ENCODE results near the gene ZFAND3.

The ZFAND3 gene

DNA sequence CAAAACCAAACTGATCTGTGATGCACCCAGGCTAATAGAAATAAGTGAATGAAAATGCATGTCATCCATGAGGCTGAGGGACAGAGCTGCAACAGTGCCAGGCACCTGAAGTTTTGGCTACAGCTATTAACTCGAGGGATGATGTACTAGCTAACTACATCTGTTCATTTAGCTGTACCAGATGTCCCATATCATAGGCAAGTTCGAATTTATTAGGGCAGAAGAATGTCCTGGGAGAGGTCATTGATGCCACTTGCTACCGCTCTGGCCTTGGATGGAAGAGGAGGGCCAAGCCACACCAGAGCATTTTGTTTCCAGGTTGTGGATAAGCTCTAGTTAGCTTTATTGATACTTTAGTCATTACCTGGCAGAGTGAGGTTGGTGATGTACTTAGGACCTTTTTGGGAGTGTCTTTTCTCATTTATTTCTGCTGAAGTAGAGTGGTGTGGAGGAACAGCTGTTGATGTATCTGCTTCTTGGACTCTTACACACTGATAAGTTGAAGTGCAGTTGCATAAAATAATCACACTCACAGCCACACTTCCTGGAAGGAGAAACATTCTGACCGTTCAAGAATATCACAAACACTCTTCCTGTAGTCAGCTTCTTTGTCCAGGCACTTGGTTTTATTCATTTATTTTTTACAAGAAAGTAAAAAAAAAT, 8.2 kb downstream of the ZFAND3 start:
- no peak for DNase-seq

DNA sequence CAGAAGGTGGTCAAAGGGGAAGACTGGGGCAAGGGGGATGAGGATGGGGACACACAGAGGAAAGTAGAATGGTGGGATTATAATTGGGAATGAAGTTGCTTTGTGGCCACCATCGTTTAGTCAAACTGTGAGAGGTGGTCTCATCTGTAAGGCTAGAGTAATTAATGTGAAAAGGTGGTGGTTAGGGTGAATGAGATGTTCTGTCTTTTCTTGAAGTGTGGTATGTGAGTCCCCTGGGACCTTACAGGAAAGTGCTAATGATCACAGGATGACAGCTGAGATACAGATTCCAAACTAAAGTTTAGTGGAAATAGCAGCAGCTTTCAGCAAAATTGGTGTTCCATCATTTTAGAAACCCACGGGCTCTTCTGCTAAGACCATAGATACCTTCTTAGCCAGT, 10.7 kb downstream of the ZFAND3 start:
- DNase-seq = no peak

GRCh38 chr6:37831457-37831856, 11.9 kb downstream of the ZFAND3 start:
- no peak for DNase-seq

DNA sequence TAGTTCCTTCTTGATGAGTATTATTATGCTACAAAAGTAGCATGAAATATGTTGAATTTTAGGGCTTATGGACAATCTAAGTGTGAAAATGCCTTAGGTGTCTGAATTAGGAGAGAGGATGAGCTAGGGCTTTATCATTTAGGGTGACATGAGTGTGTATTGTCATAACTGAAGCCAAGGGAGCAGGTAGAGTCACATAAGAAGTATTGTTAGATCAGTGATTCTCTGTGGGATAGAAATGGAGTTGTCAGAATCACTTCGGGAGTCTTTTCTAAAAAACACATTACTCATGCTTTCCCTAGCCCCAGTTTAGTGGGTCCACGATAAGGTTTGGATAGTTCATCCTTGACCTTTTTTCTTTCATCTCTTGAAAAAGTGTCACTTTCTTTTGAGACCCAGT, 16.4 kb downstream of the ZFAND3 start:
- DNase-seq = no peak

DNA sequence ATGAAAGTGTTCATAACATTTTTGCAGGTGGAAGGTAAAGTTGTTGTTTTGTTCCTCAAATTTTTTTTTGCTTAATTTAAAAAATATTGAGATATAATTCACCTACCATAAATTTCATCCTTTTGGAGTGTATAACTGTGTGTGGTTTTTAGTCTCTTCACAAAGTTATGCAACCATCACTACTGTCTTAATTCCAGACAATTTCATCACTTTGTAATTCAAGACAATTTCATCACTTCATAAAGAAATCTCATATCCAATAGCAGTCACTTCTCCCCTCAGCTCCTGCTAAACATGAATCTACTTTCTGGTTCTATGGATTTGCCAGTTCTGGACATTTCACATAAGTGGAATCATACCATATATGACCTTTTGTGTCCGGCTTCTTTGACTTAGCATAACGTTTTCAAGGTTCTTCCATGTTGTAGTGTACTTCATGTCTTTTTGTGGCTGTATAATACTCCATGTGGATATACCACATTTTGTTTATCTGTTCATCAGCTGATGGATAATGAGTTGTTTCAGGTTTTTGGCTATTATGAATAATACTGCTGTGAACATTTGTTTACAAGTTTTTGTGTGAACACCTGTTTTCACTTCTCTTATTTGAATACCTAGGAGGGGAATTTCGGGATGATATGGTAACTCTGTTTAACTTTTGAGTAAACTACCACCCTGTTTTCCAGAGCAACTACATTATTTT, 18.8 kb downstream of the ZFAND3 start:
- no peak for DNase-seq

DNA sequence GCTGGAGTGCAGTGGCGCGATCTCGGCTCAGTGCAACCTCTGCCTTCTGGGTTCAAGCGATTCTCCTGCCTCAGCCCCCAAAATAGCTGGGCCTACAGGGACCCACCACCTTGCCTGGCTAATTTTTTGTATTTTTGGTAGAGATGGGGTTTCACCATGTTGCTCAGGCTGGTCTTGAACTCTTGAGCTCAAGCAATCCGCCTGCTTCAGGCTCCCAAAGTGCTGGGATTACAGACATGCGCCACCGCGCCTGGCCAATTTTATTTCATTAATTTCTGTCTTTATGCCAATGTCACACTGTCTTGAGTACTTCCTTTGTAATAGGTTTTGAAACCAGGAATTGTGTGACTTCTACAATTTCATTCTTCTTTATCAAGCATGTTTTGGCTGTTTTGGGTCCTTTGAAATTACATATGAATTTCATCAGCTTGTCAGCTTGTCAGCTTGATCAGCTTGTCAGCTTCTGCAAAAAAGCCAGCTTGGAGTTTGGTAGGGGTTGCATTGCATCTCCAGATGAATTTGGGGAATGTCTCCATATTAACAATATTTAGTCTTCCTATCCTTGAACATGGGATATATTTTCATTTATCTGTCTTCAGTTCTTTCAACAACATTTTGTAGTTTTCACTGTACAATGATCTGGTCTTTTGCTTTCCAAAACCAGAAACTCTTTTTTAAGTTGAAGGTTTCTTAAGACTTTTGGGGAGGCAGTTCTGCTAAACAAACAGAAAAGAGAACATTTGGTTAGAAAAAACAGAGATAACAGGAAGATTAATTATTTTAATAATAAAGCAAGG, 20.8 kb downstream of the ZFAND3 start:
- peak in 1 of 2 experiments; percentile 41 for DNase-seq

DNA sequence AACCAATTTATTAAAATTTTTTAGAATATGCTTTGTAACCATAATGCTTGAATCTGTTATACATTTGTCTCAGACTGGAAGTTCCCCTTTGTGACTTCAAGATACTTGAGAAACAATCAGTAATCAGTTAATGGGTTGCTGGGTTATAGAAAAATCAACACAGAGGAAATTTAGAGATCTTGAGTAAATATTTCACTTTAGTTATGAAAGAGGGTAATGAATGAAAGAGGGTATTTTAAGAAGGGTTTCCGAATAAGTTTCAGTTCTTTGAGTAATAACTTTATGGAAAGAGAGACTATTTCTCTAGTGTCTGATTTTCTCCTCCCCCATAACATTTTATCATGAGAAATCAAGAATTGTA, 21.4 kb downstream of the ZFAND3 start:
- DNase-seq = no peak

DNA sequence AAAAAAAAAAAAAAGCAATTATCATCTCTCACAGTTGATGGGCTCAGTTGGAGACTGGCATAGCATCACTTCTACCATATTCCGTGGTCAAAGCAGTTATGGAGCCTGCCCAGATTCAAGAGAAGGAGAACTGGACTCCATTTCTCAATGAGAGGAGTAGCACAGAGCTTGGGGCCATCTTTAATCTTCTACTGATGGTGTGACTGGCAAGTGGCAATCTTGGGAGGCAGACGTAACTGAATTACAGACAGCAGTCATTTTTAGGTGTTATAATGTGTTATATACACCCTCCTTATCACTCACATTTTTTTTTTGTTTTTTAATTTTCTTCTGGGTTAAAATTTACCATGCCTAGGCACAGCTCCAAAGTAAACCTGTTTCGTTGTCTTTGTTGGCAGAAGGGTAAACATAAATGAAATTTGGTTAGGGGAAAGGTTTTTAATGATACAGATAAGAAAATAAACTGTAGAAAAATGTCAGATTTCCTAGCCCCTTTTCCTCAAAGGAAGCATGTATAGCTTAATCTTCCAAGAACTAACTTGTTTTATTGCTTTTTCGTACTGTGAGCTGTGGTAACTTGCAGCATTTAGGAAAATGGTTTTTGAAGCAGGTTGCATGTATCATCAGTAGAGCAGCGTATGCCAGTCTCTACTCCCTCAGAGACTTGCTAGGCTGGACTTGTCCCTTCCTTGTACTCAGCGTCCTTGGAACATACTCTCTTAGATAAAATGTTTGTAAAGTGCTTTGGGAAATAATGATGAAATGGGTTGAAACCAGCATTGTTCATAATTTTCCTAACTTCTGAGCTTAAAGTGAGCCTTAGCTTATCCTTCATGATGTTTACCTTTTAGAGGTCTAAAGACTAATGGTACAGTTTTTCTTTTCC, 25.7 kb downstream of the ZFAND3 start:
- DNase-seq = no peak

GRCh38 chr6:37845930-37846329, 26.4 kb downstream of the ZFAND3 start:
- no peak for DNase-seq

GRCh38 chr6:37847704-37848103, 28.2 kb downstream of the ZFAND3 start:
- no peak for DNase-seq

GRCh38 chr6:37848371-37848770, 28.8 kb downstream of the ZFAND3 start:
- no peak for DNase-seq

- DNase-seq = no peak
Measured at GRCh38 chr6:37850260-37850659, 30.7 kb downstream of the ZFAND3 start.

- no peak for DNase-seq
Measured at GRCh38 chr6:37850728-37851285, 31.3 kb downstream of the ZFAND3 start.

DNA sequence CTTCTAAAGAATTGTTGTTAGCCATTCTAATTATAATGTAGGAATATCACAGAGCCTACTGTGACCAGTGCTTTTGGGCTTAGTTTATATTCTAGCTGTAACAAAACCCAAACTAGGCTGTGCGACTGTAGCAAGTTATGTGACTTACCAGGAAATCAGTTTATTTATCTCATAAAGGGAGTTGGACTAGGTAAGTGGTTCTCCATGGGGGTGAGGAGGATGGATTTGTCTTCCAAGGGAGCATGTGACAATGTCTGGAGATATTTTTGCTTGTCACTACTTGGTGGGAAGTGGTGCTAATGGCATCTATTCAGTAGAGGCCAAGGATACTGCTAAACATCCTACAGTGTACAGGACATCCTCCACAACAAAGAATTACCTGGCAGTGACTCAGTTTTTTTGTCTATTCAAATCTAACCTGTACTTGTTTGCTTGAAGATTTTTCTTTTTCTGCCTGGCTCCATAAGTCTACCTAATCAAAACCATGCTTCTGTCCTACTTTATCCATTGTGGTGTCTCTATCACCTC, 32.5 kb downstream of the ZFAND3 start:
- DNase-seq = no peak

GRCh38 chr6:37856285-37856684, 36.8 kb downstream of the ZFAND3 start:
- DNase-seq = no peak

DNA sequence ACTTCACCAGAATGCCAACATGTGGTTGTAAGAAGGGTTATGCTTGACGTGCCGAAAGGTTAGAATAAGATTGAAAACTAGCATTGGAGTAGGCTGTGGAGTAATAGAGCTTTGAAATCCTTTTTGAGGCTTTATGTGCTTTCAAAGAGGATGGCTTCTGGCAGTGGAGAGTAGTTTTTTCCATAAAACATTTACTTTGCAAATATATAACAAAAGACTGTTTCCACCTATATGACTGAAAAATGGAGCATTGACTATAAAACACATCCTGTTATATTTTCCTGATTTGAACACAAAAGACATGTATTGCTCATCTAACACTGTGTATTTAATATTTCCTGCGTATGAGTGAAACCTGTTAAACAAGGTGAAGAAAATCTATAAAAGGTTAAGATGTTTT, 38.8 kb downstream of the ZFAND3 start:
- no peak for DNase-seq

GRCh38 chr6:37860226-37860839, 40.8 kb downstream of the ZFAND3 start:
- peak in 1 of 2 experiments; percentile 10 for DNase-seq

DNA sequence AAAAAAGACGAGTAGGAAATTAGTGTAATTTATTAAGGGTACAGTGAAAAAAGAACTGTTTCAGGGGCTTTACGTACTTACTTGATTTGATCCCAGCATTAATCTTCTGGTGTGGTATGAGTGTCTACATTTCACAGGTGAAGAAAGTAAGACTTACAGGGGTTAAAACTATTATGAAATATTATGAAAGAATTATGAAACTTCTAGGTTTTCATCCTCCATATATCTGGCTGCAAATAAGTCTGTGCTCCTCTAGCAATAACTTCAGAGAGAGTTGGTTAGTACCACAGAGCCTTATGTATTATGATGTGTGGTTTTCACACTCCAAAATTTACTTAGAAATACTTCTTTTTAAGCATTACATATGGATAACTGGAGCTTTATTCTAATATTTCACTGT, 41.9 kb downstream of the ZFAND3 start:
- DNase-seq = no peak

- no peak for DNase-seq
Measured at GRCh38 chr6:37862430-37862829, 42.9 kb downstream of the ZFAND3 start.

GRCh38 chr6:37862992-37863391, 43.5 kb downstream of the ZFAND3 start:
- DNase-seq = no peak

DNA sequence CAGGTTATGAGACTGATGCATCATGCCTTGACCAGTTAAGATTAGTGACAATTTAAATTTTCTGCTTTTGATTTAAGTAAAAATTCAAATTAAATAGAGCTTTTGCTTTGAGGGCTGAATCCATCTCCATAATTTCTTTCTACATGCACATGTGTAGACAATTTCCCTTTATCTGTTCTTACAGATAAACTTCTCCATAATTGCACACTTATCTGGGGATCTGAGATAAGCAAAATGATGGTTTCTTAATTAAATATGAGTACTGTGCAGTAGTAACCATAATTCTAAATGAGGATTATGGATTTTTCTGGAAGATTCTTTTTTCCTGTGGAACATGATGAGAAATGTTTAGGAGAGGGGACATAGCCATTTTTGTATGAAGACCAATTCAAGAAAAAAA, 44.7 kb downstream of the ZFAND3 start:
- DNase-seq = no peak

DNA sequence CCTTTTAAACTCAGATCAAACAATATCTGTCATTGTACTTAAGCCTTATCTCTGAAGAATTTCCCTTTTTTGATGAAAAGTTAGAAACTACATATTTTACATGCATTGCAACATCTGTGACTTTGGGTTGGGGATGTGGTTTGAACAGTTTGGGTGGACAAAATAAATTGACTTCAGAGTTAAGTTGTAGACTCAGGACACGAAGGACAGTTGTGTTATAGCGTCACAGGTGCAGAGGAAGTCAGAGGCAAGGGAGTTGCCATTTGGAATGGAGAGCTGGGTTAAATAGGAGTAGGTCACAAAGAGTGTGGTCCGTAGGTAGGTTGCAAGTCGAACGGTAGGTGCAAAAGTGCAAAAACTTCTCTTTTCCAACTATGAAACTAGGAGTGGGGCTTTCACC, 46.0 kb downstream of the ZFAND3 start:
- no peak for DNase-seq
